ENCODE data around the gene FN1.

DNA sequence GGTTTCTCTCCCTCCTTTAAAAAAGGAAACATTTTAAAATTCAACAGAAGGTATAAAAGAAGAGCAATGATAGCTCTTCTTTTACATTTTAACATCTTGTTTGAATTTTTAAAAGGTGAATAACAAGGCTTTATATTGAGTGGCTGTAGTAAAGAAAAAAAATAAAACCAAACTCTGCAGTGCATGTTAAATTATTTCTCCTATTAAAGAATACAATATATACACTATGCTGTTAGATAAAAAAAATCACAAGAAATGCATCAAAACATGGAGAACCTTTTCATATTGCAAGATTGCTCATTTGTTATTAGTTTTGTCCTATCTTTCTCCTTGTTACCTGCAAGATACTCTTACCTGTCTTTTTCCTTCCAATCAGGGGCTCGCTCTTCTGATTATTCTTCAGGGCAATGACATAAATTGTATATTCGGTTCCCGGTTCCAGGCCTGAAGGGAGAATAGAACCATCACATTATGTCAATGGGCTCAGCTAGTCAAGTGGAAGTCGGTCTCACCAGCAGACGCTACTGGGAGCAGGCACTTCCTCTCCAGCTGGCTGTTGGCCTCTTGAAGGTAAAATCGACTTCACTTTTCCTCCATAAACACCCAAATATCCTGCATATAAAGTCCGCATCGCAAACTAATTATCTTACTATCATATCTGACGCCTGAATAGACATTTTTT lies 62.8 kb downstream of the FN1 start:
- TF ChIP-seq, protein P1, sequence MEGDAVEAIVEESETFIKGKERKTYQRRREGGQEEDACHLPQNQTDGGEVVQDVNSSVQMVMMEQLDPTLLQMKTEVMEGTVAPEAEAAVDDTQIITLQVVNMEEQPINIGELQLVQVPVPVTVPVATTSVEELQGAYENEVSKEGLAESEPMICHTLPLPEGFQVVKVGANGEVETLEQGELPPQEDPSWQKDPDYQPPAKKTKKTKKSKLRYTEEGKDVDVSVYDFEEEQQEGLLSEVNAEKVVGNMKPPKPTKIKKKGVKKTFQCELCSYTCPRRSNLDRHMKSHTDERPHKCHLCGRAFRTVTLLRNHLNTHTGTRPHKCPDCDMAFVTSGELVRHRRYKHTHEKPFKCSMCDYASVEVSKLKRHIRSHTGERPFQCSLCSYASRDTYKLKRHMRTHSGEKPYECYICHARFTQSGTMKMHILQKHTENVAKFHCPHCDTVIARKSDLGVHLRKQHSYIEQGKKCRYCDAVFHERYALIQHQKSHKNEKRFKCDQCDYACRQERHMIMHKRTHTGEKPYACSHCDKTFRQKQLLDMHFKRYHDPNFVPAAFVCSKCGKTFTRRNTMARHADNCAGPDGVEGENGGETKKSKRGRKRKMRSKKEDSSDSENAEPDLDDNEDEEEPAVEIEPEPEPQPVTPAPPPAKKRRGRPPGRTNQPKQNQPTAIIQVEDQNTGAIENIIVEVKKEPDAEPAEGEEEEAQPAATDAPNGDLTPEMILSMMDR (IDR thresholded peaks at IDR 0.05) = no peak
- no peak for TF ChIP-seq POLR2A (IDR thresholded peaks at IDR 0.05)
- no peak for TF ChIP-seq EP300 (IDR thresholded peaks at IDR 0.05)
